ENCODE data around the gene STARD13.

GRCh38 chr13:33292712-33293111 lies 7.2 kb upstream of the STARD13 start:
- TF ChIP-seq, protein P1, sequence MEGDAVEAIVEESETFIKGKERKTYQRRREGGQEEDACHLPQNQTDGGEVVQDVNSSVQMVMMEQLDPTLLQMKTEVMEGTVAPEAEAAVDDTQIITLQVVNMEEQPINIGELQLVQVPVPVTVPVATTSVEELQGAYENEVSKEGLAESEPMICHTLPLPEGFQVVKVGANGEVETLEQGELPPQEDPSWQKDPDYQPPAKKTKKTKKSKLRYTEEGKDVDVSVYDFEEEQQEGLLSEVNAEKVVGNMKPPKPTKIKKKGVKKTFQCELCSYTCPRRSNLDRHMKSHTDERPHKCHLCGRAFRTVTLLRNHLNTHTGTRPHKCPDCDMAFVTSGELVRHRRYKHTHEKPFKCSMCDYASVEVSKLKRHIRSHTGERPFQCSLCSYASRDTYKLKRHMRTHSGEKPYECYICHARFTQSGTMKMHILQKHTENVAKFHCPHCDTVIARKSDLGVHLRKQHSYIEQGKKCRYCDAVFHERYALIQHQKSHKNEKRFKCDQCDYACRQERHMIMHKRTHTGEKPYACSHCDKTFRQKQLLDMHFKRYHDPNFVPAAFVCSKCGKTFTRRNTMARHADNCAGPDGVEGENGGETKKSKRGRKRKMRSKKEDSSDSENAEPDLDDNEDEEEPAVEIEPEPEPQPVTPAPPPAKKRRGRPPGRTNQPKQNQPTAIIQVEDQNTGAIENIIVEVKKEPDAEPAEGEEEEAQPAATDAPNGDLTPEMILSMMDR (conservative IDR thresholded peaks at IDR 0.05; ENCODE audit: low read depth, low read length) = no peak
- TF ChIP-seq EZH2phosphoT487 (IDR thresholded peaks at IDR 0.05; ENCODE audit: borderline replicate concordance, low read length) = no peak
